Esophagus muscularis mucosa (tissue), 4 donors: ENCODE results near the gene SMC6. TPM values are rescaled to one million over a fixed set of nuclear protein-coding genes. Genes with fewer than 3 reads are reported as not detected.

ENCODE experiments used
- DNase-seq: peaks from one replicate; pipeline ENCODE4 v3.0.0-alpha.2; 2017; ENCODE audit errors: extremely low spot score
- H3K27ac ChIP-seq, 4 donors: fragments of 200-600 bp; sonication (generic); replicated peaks in 1 of 4; 1 replicate in 3 of 4; 2 replicates in 1 of 4; pipeline ENCODE4 v1.5.1; 2016 to 2019; ENCODE audit warnings: mild to moderate bottlenecking in 1 of 4
- H3K27me3 ChIP-seq, 4 donors: fragments of 200-600 bp; sonication (generic); one replicate each; pipeline versions ENCODE4 v1.5.1 to v1.6.0; 2016 to 2019
- H3K36me3 ChIP-seq, 4 donors: fragments of 200-600 bp; sonication (generic); one replicate each; pipeline ENCODE4 v1.5.1; 2016 to 2019
- H3K4me1 ChIP-seq, 4 donors: fragments of 200-600 bp; sonication (generic); one replicate each; pipeline ENCODE4 v1.5.1; 2016 to 2019
- H3K4me3 ChIP-seq, 4 donors: fragments of 200-600 bp; sonication (generic); 1 replicate in 2 of 4; 2 replicates in 2 of 4; pipeline ENCODE4 v1.5.1; 2016 to 2019; ENCODE audit warnings: mild to moderate bottlenecking in 4 of 4, moderate library complexity in 1 of 4
- H3K9me3 ChIP-seq, 4 donors: fragments of 200-600 bp; sonication (generic); 1 replicate in 3 of 4; 2 replicates in 1 of 4; pipeline ENCODE4 v1.5.1; 2016 to 2019
- EP300 ChIP-seq: sonication (generic); formaldehyde crosslinking; IDR thresholded peaks from one replicate; pipeline ENCODE4 v1.6.1; 2017; ENCODE audit warnings: antibody characterized with exemption
- POLR2A ChIP-seq: fragments of 450-650 bp; IDR thresholded peaks from one replicate; pipeline ENCODE4 v1.6.1; 2017; ENCODE audit warnings: antibody characterized with exemption, moderate library complexity, mild to moderate bottlenecking, low read depth
- POLR2AphosphoS5 ChIP-seq, 2 donors: sonication (generic); formaldehyde crosslinking; IDR thresholded peaks; one replicate each; pipeline ENCODE4 v1.6.1; 2017; ENCODE audit warnings: antibody characterized with exemption in 2 of 2
- WGBS: methylation state at CpG from one replicate; pipeline ENCODE4 v1.1.5; 2018; 5-methylcytosine and 5-hydroxymethylcytosine counted together
- intact Hi-C: fragments of 100-400 bp; cut with DNase I; formaldehyde crosslinking; loops from one replicate; pipeline ENCODE4 v1.15.1; 2023
- total RNA-seq, 4 donors: library from RNA; depleted of rRNA; stranded (reverse); fragments of >200 nt; gene quantifications; one replicate each; pipeline versions ENCODE4 v1.1.0 to v1.2.1, GENCODE V29; 2016
- TF ChIP-seq, protein P1 (sequence below), 3 experiments: fragments of 200-600 bp in 2 of 3; fragments of 450-650 bp in 1 of 3; sonication (generic) in 2 of 3; IDR thresholded peaks; one replicate each; pipeline ENCODE4 v1.5.1; 2017 to 2019; ENCODE audit warnings: antibody characterized with exemption in 3 of 3, mild to moderate bottlenecking in 2 of 3, moderate library complexity in 1 of 3

SMC6 gene
- total RNA-seq, 4 donors from 2014 or later: 8.1 to 11.1 (median 9.7) TPM

- no peaks in the 10 kb centered on the region for H3K36me3 ChIP-seq
- peak; percentile 21 for DNase-seq
- H3K27ac ChIP-seq: peak overlapping the region in 1 of 4 donors; percentile 19
- TF ChIP-seq, protein P1, sequence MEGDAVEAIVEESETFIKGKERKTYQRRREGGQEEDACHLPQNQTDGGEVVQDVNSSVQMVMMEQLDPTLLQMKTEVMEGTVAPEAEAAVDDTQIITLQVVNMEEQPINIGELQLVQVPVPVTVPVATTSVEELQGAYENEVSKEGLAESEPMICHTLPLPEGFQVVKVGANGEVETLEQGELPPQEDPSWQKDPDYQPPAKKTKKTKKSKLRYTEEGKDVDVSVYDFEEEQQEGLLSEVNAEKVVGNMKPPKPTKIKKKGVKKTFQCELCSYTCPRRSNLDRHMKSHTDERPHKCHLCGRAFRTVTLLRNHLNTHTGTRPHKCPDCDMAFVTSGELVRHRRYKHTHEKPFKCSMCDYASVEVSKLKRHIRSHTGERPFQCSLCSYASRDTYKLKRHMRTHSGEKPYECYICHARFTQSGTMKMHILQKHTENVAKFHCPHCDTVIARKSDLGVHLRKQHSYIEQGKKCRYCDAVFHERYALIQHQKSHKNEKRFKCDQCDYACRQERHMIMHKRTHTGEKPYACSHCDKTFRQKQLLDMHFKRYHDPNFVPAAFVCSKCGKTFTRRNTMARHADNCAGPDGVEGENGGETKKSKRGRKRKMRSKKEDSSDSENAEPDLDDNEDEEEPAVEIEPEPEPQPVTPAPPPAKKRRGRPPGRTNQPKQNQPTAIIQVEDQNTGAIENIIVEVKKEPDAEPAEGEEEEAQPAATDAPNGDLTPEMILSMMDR (IDR thresholded peaks at IDR 0.05): no peak
- TF ChIP-seq POLR2AphosphoS5 (IDR thresholded peaks at IDR 0.05): no peak
- H3K9me3 ChIP-seq: no peaks in the 10 kb centered on the region
- H3K4me3 ChIP-seq: no peak overlapping the region
- peaks cover 19 to 42% (median 36%) of the 10 kb centered on the region in 4 donors for H3K4me1 ChIP-seq
- intact Hi-C loops: no loop called here
- H3K27me3 ChIP-seq: no peaks in the 10 kb centered on the region
- WGBS: 93% methylated on average over 4 of the region's 4 CpGs
These were observed 108.5 kb downstream of the SMC6 start for GRCh38 chr2:17644997-17645720.

- intact Hi-C loops: no loop called here
- Histone ChIP-seq H3K9me3 (no peaks in the 10 kb centered on the region), H3K27ac (peak overlapping the region in 2 of 4 donors; percentile 20 to 47), H3K36me3 (no peaks in the 10 kb centered on the region), H3K27me3 (no peaks in the 10 kb centered on the region), H3K4me1 (peaks cover 19 to 42% (median 36%) of the 10 kb centered on the region in 4 donors), H3K4me3 (no peak overlapping the region)
- TF ChIP-seq EP300 (no peak), POLR2AphosphoS5 (IDR thresholded peaks at IDR 0.05) (peak; percentile 34 to 57), POLR2A (no peak)
- TF ChIP-seq, protein P1 (IDR thresholded peaks at IDR 0.05): peak in 1 of 3 experiments; percentile 3
- peak; percentile 91 for DNase-seq
- 34% methylated on average over 6 of the region's 6 CpGs for WGBS
These were observed 110.5 kb downstream of the SMC6 start for GRCh38 chr2:17643031-17643615.

- WGBS: 92% methylated on average over 2 of the region's 2 CpGs
- Histone ChIP-seq H3K27ac (no peak overlapping the region), H3K9me3 (no peaks in the 10 kb centered on the region), H3K27me3 (no peaks in the 10 kb centered on the region), H3K4me3 (no peak overlapping the region), H3K36me3 (no peaks in the 10 kb centered on the region), H3K4me1 (peaks cover 11 to 28% (median 19%) of the 10 kb centered on the region in 4 donors)
- no peak for TF ChIP-seq EP300
- TF ChIP-seq POLR2AphosphoS5 (IDR thresholded peaks at IDR 0.05): no peak
- no peak for TF ChIP-seq POLR2A
- TF ChIP-seq, protein P1 (IDR thresholded peaks at IDR 0.05): no peak
- intact Hi-C loops: no loop called here
- DNase-seq: no peak
These were observed 113.2 kb downstream of the SMC6 start for GRCh38 chr2:17640406-17640805.

GRCh38 chr2:17638196-17638743 lies 115.3 kb downstream of the SMC6 start:
- Histone ChIP-seq H3K4me3 (no peak overlapping the region), H3K9me3 (no peaks in the 10 kb centered on the region), H3K4me1 (peaks cover 2 to 12% (median 8%) of the 10 kb centered on the region in 4 donors), H3K27ac (no peak overlapping the region), H3K36me3 (no peaks in the 10 kb centered on the region), H3K27me3 (no peaks in the 10 kb centered on the region)
- 90% methylated on average over 7 of the region's 7 CpGs for WGBS
- DNase-seq: no peak
- intact Hi-C loops: no loop called here
- no peak for TF ChIP-seq POLR2A
- TF ChIP-seq, protein P1 (IDR thresholded peaks at IDR 0.05): no peak
- TF ChIP-seq POLR2AphosphoS5 (IDR thresholded peaks at IDR 0.05): no peak
- no peak for TF ChIP-seq EP300
